HCT116 (cell line): Measurements from ENCODE around the gene PC. TPM values are rescaled to one million over a fixed set of nuclear protein-coding genes. Genes with fewer than 3 reads are reported as not detected.

Experiments
- ATAC-seq: fragments of 200-7000 bp; cut with Tn5 transposase; 2 replicates; pipeline ENCODE4 v1.9.1; 2020; ENCODE audit warnings: mild to moderate bottlenecking, moderate library complexity
- BruUV-seq: library from RNA; stranded (reverse); fragments of 400-500 nt; replicated peaks from 2 replicates; lab custom pipeline; 2021; lab: Mats Ljungman, UMichigan
- CTCF ChIA-PET: fragments of 300-600 bp; sonication (Branson Sonifier 250); formaldehyde crosslinking; loops from one replicate; lab custom pipeline; 2021; ENCODE audit warnings: antibody characterized with exemption; lab: Charles Lee
- POLR2A ChIA-PET: fragments of 300-600, 350-600 bp; sonication (Branson Sonifier 250); formaldehyde crosslinking; loops from one replicate; lab custom pipeline; 2021; ENCODE audit warnings: antibody characterized with exemption; lab: Charles Lee
- RAD21 ChIA-PET, 2 experiments: fragments of 300-600 bp; sonication (Branson Sonifier 250); formaldehyde crosslinking; loops; one replicate each; lab custom pipeline; 2023; ENCODE audit warnings: low total read pairs in 2 of 2; ENCODE audit not compliant: uncharacterized antibody in 2 of 2, unreplicated experiment in 2 of 2, low non-redundant PET in 1 of 2; lab: Charles Lee
- DNase-seq: peaks from one replicate; pipeline ENCODE4 v3.0.0-alpha.2; 2010; ENCODE audit warnings: low read depth, low spot score
- H2AFZ ChIP-seq: fragments of 200-600 bp; shearing (Covaris generic), sonication (generic); 2 replicates; pipeline ENCODE4 v1.6.1; 2017; ENCODE audit warnings: low read depth, mixed run types, mixed read lengths, antibody characterized with exemption, low read length; ENCODE audit not compliant: poor library complexity, severe bottlenecking
- H3K27ac ChIP-seq: 2 replicates; pipeline ENCODE4 v1.5.1; 2012; ENCODE audit warnings: low read depth, low read length
- H3K27me3 ChIP-seq: fragments of 200-600 bp; sonication (generic); 2 replicates; pipeline ENCODE4 v1.6.1; 2016; ENCODE audit warnings: mixed run types, low read length, mixed read lengths; ENCODE audit not compliant: insufficient read depth
- H3K36me3 ChIP-seq, 2 experiments: fragments of 200-500 bp in 1 of 2; fragments of 200-600 bp in 1 of 2; sonication (Bioruptor generic) in 1 of 2; sonication (generic) in 1 of 2; 2 replicates each; pipeline versions ENCODE4 v1.5.1 to v1.6.1; 2014 to 2016; ENCODE audit warnings: low read length in 2 of 2, inconsistent platforms in 1 of 2, mixed read lengths in 1 of 2, mixed run types in 1 of 2; ENCODE audit not compliant: insufficient read depth in 2 of 2, control insufficient read depth in 1 of 2
- H3K4me1 ChIP-seq, 2 experiments: fragments of 200-600 bp in 1 of 2; sonication (generic) in 1 of 2; 2 replicates each; pipeline versions ENCODE4 v1.5.1 to v1.6.1; 2012 to 2017; ENCODE audit warnings: low read length in 2 of 2, inconsistent platforms in 1 of 2, mild to moderate bottlenecking in 1 of 2, mixed read lengths in 1 of 2, mixed run types in 1 of 2, moderate library complexity in 1 of 2; ENCODE audit not compliant: insufficient read depth in 2 of 2, control insufficient read depth in 1 of 2
- H3K4me2 ChIP-seq: fragments of 200-600 bp; sonication (generic); 2 replicates; pipeline ENCODE4 v1.6.1; 2017; ENCODE audit warnings: mixed run types, low read length, mixed read lengths
- H3K4me3 ChIP-seq, 2 experiments: fragments of 200-600 bp in 1 of 2; sonication (generic) in 1 of 2; replicated peaks in 1 of 2; 2 replicates each; pipeline ENCODE4 v1.5.1; 2011 to 2016; ENCODE audit warnings: low read length in 2 of 2, control low read depth in 1 of 2, low read depth in 1 of 2, mild to moderate bottlenecking in 1 of 2, mixed read lengths in 1 of 2, mixed run types in 1 of 2
- H3K79me2 ChIP-seq: fragments of 200-600 bp; sonication (generic); 2 replicates; pipeline ENCODE4 v1.6.1; 2017; ENCODE audit warnings: mild to moderate bottlenecking, mixed run types, low read length, moderate library complexity, mixed read lengths; ENCODE audit not compliant: insufficient read depth
- H3K9ac ChIP-seq: fragments of 200-600 bp; sonication (generic); 2 replicates; pipeline ENCODE4 v1.6.1; 2016; ENCODE audit warnings: low read length, mixed read lengths
- H3K9me2 ChIP-seq: fragments of 200-600 bp; sonication (generic), shearing (Covaris generic); 2 replicates; pipeline ENCODE4 v1.6.1; 2017; ENCODE audit warnings: mixed run types, mild to moderate bottlenecking, moderate library complexity; ENCODE audit not compliant: insufficient read depth
- H3K9me3 ChIP-seq, 2 experiments: fragments of 200-500 bp in 1 of 2; fragments of 200-600 bp in 1 of 2; sonication (Bioruptor generic) in 1 of 2; sonication (generic) in 1 of 2; 2 replicates each; pipeline ENCODE4 v1.6.1; 2014 to 2017; ENCODE audit warnings: low read length in 2 of 2, mixed read lengths in 2 of 2, inconsistent platforms in 1 of 2, low read depth in 1 of 2, mild to moderate bottlenecking in 1 of 2, mixed run types in 1 of 2, moderate library complexity in 1 of 2; ENCODE audit not compliant: control insufficient read depth in 1 of 2, insufficient read depth in 1 of 2
- H4K20me1 ChIP-seq: fragments of 200-600 bp; sonication (generic), shearing (Covaris generic); 2 replicates; pipeline ENCODE4 v1.6.1; 2017; ENCODE audit warnings: mixed run types, mild to moderate bottlenecking, moderate library complexity; ENCODE audit not compliant: insufficient read depth
- ATF3 ChIP-seq: IDR thresholded peaks from 2 replicates; pipeline ENCODE4 v1.6.1; 2012
- CBX3 ChIP-seq: IDR thresholded peaks from 2 replicates; pipeline ENCODE4 v1.6.1; 2012; ENCODE audit warnings: low read depth
- EGR1 ChIP-seq: IDR thresholded peaks from 2 replicates; pipeline ENCODE4 v1.6.1; 2012; ENCODE audit warnings: low read depth
- JUND ChIP-seq: IDR thresholded peaks from 2 replicates; pipeline ENCODE4 v1.6.1; 2012
- MAX ChIP-seq: IDR thresholded peaks from 2 replicates; pipeline ENCODE4 v1.6.1; 2012
- SP1 ChIP-seq: IDR thresholded peaks from 2 replicates; pipeline ENCODE4 v1.6.1; 2012; ENCODE audit warnings: low read depth
- SRF ChIP-seq: IDR thresholded peaks from 2 replicates; pipeline ENCODE4 v1.6.1; 2012; ENCODE audit warnings: low read depth
- ZFX ChIP-seq: fragments of 450-650 bp; IDR thresholded peaks from 2 replicates; pipeline ENCODE4 v1.6.1; 2017
- ZNF274 ChIP-seq: fragments of 200-500 bp; sonication (Bioruptor generic); IDR thresholded peaks from 2 replicates; pipeline ENCODE4 v1.6.1; 2014; ENCODE audit warnings: mild to moderate bottlenecking, low read depth, low read length, inconsistent platforms
- intact Hi-C: fragments of 100-400 bp; cut with micrococcal nuclease; formaldehyde crosslinking; loops from 2 replicates; pipeline ENCODE4 v1.10.0; 2022
- total RNA-seq: library from RNA; stranded (reverse); gene quantifications from one replicate; pipeline ENCODE4 v1.2.1, GENCODE V29; 2021; ENCODE audit not compliant: unreplicated experiment
- TF ChIP-seq, protein P1 (sequence below), 3 experiments: fragments of 200-600 bp in 1 of 3; sonication (generic) in 1 of 3; IDR thresholded peaks in 2 of 3; conservative IDR thresholded peaks in 1 of 3; 2 replicates each; pipeline ENCODE4 v1.5.1; 2012 to 2017; ENCODE audit warnings: low read depth in 2 of 3, low read length in 2 of 3, antibody characterized with exemption in 1 of 3, borderline replicate concordance in 1 of 3, control low read depth in 1 of 3, mild to moderate bottlenecking in 1 of 3, mixed read lengths in 1 of 3, mixed run types in 1 of 3, moderate library complexity in 1 of 3; ENCODE audit not compliant: insufficient read depth in 1 of 3
- TF ChIP-seq, protein P2 (sequence below): IDR thresholded peaks from 2 replicates; pipeline ENCODE4 v1.6.1; 2011; ENCODE audit warnings: mild to moderate bottlenecking, low read length, moderate library complexity; ENCODE audit not compliant: insufficient replicate concordance; ENCODE audit errors: extremely low read depth

The PC gene
- total RNA-seq, 1 experiment from 2014 or later, result 24.1 TPM

DNA sequence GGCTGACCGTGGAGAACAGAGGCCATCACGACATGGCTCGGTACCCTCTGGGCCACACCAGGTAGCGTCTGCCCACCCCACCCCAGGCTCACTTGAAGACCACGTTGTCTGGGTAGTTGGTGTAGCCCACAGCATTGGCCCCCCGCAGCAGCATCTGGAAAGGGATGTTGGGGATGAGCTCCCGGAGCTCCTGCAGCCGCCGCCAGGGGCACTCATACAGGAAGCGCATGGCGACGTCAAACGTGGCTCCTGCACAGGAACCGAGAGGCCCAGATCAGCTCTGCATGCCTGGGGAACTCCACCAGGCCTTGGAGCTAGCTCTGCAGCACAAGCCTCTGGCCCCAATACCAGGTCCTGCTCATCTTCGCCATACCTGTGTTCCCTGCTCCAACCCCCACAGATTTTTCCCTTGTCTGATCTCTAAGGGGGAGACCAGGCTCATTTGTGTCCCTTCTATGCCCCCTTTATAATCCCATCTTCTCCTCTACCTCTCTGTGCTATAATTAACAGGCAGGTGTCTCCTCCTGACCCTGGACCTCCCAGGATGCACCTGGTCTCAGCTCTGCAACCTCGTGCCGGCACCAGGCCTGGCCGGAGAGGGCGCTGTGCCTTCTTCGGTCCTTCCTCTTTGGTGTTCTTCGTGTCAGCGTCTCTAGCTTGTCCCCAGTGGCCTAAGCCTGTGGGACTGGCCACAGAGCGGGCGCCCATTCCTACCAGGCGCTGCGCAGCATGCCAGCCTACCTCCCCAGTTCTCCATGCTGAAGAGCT, 106.3 kb downstream of the PC start:
- H3K36me3 ChIP-seq, result peaks cover 0 to 5% of the 10 kb centered on the region in 2 experiments; a peak in 3 of 4 replicates
- peaks cover under 1% of the 10 kb centered on the region; the same call in 1 of the 2 replicates for H3K79me2 ChIP-seq
- no peaks in the 10 kb centered on the region for H3K9me3 ChIP-seq
- DNase-seq (no peak), ATAC-seq (peak; percentile 8; the same call in 1 of the 2 replicates)
- H3K9ac ChIP-seq, result no peak overlapping the region
- TF ChIP-seq, protein P1, sequence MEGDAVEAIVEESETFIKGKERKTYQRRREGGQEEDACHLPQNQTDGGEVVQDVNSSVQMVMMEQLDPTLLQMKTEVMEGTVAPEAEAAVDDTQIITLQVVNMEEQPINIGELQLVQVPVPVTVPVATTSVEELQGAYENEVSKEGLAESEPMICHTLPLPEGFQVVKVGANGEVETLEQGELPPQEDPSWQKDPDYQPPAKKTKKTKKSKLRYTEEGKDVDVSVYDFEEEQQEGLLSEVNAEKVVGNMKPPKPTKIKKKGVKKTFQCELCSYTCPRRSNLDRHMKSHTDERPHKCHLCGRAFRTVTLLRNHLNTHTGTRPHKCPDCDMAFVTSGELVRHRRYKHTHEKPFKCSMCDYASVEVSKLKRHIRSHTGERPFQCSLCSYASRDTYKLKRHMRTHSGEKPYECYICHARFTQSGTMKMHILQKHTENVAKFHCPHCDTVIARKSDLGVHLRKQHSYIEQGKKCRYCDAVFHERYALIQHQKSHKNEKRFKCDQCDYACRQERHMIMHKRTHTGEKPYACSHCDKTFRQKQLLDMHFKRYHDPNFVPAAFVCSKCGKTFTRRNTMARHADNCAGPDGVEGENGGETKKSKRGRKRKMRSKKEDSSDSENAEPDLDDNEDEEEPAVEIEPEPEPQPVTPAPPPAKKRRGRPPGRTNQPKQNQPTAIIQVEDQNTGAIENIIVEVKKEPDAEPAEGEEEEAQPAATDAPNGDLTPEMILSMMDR (IDR thresholded peaks at IDR 0.05 in 2 of 3, conservative IDR thresholded peaks at IDR 0.05 in 1 of 3; ENCODE audit: borderline replicate concordance in 1 of 3, insufficient read depth in 1 of 3, low read depth in 2 of 3, low read length in 2 of 3), result peak in 2 of 3 experiments; percentile 56 to 69; a peak in 5 of 6 replicates
- no peak for TF ChIP-seq ATF3
- no peak overlapping the region for H3K4me3 ChIP-seq
- H4K20me1 ChIP-seq, result no peaks in the 10 kb centered on the region
- no peak overlapping the region for H3K4me2 ChIP-seq
- no TSS peak for BruUV-seq
- CTCF ChIA-PET, result interaction anchor here (0.6 to 1.6 kb wide), 7 partner anchors 8 to 174 kb away, joined by 3 to 6 read pairs (median 3); partner anchors contain the start of genes RBM4B and RCE1
- no peaks in the 10 kb centered on the region for H3K27me3 ChIP-seq
- RAD21 ChIA-PET, result no interaction called here
- H2AFZ ChIP-seq, result no peak overlapping the region
- peaks cover 8 to 20% of the 10 kb centered on the region in 2 experiments; a peak in 3 of 4 replicates for H3K4me1 ChIP-seq
- intact Hi-C loops, result no loop called here
- H3K27ac ChIP-seq, result no peak overlapping the region
- POLR2A ChIA-PET, result no interaction called here
- H3K9me2 ChIP-seq, result no peaks in the 10 kb centered on the region

- BruUV-seq, result no TSS peak
- peaks cover 0 to 11% of the 10 kb centered on the region in 2 experiments; a peak in 3 of 4 replicates for H3K36me3 ChIP-seq
- DNase-seq, result no peak
- peaks cover 8 to 20% of the 10 kb centered on the region in 2 experiments; a peak in 3 of 4 replicates for H3K4me1 ChIP-seq
- no peak overlapping the region for H3K4me3 ChIP-seq
- intact Hi-C loops, result no loop called here
- no peak overlapping the region for H3K9ac ChIP-seq
- ChIA-PET RAD21 (no interaction called here), CTCF (interaction anchor here (1.3 kb wide), 1 partner anchor 31 kb away, joined by 4 read pairs; no protein-coding TSS in a partner anchor), POLR2A (no interaction called here)
- peaks cover 7% of the 10 kb centered on the region; the same call in 1 of the 2 replicates for H3K79me2 ChIP-seq
- no peaks in the 10 kb centered on the region for H4K20me1 ChIP-seq
- no peak overlapping the region for H3K27ac ChIP-seq
- no peak for ATAC-seq
- H3K9me3 ChIP-seq, result no peaks in the 10 kb centered on the region
- H3K4me2 ChIP-seq, result no peak overlapping the region
- no peak overlapping the region for H2AFZ ChIP-seq
- H3K27me3 ChIP-seq, result no peaks in the 10 kb centered on the region
- no peaks in the 10 kb centered on the region for H3K9me2 ChIP-seq
- TF ChIP-seq, protein P2, sequence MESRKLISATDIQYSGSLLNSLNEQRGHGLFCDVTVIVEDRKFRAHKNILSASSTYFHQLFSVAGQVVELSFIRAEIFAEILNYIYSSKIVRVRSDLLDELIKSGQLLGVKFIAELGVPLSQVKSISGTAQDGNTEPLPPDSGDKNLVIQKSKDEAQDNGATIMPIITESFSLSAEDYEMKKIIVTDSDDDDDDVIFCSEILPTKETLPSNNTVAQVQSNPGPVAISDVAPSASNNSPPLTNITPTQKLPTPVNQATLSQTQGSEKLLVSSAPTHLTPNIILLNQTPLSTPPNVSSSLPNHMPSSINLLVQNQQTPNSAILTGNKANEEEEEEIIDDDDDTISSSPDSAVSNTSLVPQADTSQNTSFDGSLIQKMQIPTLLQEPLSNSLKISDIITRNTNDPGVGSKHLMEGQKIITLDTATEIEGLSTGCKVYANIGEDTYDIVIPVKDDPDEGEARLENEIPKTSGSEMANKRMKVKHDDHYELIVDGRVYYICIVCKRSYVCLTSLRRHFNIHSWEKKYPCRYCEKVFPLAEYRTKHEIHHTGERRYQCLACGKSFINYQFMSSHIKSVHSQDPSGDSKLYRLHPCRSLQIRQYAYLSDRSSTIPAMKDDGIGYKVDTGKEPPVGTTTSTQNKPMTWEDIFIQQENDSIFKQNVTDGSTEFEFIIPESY, result no peak
- TF ChIP-seq EGR1 (no peak), SP1 (no peak), SRF (no peak), ZNF274 (no peak), CBX3 (no peak), ZFX (no peak), MAX (no peak), JUND (no peak)
- TF ChIP-seq, protein P1 (IDR thresholded peaks at IDR 0.05 in 2 of 3, conservative IDR thresholded peaks at IDR 0.05 in 1 of 3; ENCODE audit: borderline replicate concordance in 1 of 3, insufficient read depth in 1 of 3, low read depth in 2 of 3, low read length in 2 of 3), result no peak
Measured at GRCh38 chr11:66851239-66851596, 107.0 kb downstream of the PC start.
